HG02763 (cell line): Measurements from ENCODE around the gene ADSL.
"Not testable (repeated sequence)": the region's sequence is repeated elsewhere in the genome, so short reads cannot be mapped to it uniquely, and the experiment has no call there.

Experiments used
- ATAC-seq: cut with Tn5 transposase; IDR thresholded peaks from one replicate; pipeline ENCODE4 v1.9.1; 2021; ENCODE audit warnings: mild to moderate bottlenecking, moderate library complexity; ENCODE audit not compliant: unreplicated experiment

Gene ADSL

GRCh38 chr22:40367342-40367741 lies 21.0 kb downstream of the ADSL start:
- ATAC-seq, result no peak

GRCh38 chr22:40368016-40368415 lies 21.7 kb downstream of the ADSL start:
- no peak for ATAC-seq

DNA sequence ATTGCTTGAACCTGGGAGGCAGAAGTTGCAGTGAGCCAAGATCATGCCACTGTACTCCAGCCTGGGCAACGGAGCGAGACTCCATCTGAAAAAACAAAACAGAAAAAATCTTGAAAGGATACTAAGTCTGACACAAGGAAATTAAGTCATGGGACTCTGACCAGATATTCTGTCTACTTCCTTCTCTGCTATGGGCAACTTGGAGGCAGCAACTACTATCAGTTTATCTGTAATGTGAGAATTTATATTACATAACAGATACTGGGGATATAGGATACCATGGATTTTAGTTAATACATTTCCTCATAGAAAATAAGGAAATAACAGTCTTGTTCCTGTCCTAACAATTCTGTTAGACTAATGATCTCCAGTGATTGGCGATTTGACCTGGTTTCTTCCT lies 22.5 kb downstream of the ADSL start:
- ATAC-seq, result no peak

GRCh38 chr22:40374567-40374966 lies 28.3 kb downstream of the ADSL start:
- no peak for ATAC-seq

GRCh38 chr22:40376149-40376548 lies 29.8 kb downstream of the ADSL start:
- ATAC-seq, result no peak

GRCh38 chr22:40377931-40378330 lies 31.6 kb downstream of the ADSL start:
- no peak for ATAC-seq

GRCh38 chr22:40378448-40378847 lies 32.1 kb downstream of the ADSL start:
- not testable (repeated sequence) for ATAC-seq

DNA sequence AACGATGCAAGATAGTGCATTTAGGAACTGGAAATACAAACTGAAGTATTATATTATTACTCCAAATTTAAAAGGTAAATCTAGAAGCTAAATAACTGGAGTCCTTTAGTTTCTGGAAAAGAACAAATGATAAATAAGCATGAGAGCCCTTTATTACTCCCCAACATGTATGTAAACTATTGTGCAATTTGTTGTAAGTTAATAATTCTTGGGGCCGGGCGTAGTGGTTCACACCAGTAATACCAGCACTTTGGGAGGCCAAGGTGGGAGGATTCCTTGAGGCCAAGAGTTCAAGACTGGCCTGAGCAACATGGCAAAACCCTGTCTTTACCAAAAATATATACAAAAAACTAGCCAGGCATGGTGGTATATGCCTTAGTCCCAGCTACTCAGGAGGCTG lies 35.2 kb downstream of the ADSL start:
- no peak for ATAC-seq

DNA sequence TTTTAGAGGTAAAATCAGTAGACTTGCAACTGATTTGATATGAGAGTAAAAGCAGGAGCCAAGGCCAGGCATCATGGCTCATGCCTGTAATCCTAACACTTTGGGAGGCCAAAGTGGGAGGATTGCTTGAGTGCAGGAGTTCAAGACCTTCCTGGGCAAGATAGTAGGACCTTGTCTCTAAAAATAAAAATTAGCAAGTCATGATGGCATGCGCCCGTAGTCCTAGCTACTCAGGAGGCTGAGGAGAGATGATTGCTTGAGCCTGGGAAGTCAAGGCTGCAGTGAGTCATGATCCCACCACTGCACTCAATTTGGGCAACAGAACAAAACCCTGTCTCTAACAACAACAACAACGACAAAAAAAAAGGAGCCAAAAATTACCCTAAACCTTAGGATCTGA lies 37.6 kb downstream of the ADSL start:
- no peak for ATAC-seq

GRCh38 chr22:40385036-40385782 lies 38.9 kb downstream of the ADSL start:
- no peak for ATAC-seq

DNA sequence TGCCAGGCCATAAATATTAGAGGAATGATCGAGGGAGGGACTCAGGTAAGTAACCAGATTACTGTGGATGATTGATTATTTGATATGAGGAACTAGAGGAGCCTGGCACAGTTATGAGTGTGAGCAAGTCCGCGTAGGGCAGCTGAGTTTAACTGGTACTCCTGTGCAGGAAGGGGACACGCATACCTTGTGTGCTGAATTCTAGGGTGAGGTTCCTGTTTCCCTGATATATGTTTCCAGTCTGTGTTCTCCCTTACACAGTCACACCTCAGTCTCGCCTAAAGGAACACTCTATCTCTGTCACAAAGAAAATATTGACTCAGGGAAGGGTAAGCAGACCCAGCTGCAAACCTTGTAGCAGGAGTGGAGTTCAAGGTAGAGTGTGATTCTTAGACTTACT lies 41.4 kb downstream of the ADSL start:
- no peak for ATAC-seq

- ATAC-seq, result no peak
Observed at GRCh38 chr22:40388231-40388630, 41.9 kb downstream of the ADSL start.

DNA sequence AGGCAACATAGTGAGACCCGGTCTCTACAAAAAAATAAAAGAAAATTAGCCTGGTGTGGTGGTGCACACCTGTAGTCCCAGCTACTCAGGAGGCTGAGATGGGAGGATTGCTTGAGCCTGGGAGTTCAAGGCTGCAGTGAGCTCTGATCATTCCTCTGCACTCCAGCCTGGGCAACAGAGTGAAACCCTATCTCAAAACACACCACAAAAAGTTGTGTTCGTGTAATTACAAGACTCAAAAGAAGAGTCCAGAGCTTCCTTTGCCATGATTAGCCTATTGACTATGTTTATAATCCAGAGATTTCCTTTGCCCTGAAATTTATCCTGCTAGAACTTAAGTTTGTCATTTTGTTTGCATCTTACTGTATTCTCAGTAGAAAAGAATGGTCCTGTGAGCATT lies 45.1 kb downstream of the ADSL start:
- no peak for ATAC-seq

DNA sequence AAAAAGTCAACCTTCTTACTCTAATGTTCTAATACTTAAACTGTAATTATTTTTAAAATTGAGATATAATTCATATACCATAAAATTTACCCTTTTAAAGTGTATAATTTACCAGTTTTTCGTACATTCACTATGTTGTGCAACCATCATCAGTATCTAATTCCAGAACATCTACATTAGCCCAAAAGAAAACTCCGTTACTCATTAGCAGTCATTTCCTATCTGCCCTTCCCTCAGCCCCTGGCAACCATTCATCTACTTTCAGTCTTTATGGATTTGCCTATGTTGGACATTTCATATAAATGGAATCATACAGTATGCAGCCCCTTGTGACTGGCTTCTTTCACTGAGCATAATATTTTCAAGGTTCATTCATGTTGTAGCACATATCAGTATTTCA lies 46.3 kb downstream of the ADSL start:
- ATAC-seq, result no peak

- ATAC-seq, result no peak
Observed at GRCh38 chr22:40394607-40395006, 48.3 kb downstream of the ADSL start.

GRCh38 chr22:40395607-40396006 lies 49.3 kb downstream of the ADSL start:
- ATAC-seq, result no peak

DNA sequence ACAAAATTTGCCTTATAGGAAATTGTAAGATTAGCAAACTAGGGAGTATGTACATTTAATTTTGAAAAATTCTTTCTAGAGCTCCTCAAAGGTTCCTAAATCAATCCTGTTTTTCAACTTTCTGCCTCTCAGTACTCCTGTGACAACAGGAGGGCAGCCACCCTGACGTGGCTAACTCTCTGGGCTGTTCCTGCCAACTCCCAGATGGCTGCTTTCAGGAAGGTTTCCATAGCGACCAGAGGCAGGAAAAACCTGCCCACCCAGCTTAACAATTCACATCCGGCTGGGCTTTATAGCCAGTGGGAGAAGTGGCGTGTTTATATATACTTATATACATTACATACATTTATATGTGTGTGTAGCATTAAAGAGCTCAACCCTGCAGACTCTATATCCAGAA lies 50.6 kb downstream of the ADSL start:
- ATAC-seq, result no peak

GRCh38 chr22:40397396-40397795 lies 51.1 kb downstream of the ADSL start:
- ATAC-seq, result no peak

- no peak for ATAC-seq
Observed at GRCh38 chr22:40399621-40400020, 53.3 kb downstream of the ADSL start.

DNA sequence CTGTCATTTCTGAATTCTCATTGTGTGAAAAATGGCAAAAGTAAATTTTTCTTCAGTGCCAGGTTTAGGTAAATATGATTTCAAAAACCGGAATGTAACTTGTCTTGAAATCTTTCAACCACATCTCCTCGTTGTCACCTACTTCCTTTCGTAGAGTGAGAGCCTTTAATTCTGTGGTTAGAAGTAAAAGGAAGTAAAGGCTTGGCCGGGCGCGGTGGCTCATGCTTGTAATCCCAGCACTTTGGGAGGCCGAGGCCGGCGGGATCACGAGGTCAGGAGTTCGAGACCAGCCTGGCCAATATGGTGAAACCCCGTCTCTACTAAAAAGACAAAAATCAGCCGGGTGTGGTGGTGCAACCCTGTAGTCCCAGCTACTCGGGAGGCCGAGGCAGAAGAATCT lies 53.9 kb downstream of the ADSL start:
- no peak for ATAC-seq

DNA sequence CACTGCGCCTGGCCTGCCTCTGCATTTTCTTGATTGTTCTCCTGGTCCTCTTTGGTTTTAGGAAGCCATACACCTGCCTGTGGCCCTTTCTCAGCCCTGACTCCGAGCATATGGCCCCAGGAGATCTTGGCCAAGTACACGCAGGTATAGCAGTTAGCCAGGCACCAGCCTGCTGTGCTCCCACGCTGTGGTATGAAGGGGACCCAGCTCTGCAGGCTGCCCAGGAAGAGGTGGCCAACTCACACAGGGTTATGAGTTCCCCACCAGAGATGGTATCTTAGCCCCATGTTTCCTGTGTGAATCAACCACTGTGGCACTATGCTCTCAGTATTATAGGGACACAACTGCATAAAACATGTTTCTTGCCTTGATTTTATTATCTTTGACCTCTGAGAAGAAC lies 55.2 kb downstream of the ADSL start:
- no peak for ATAC-seq

GRCh38 chr22:40401981-40402406 lies 55.7 kb downstream of the ADSL start:
- ATAC-seq, result no peak

- ATAC-seq, result no peak
Observed at GRCh38 chr22:40403141-40403540, 56.8 kb downstream of the ADSL start.
